DND-41 (cell line): ENCODE results near the gene TMEM88.

Experiments used
- ATAC-seq: fragments of 200-7000 bp; cut with Tn5 transposase; 3 replicates; pipeline ENCODE4 v1.9.1; 2021; ENCODE audit warnings: low read depth; ENCODE audit not compliant: insufficient read depth
- DNase-seq: peaks from one replicate; pipeline ENCODE4 v3.0.0-alpha.2; 2020
- H2AFZ ChIP-seq: 2 replicates; pipeline ENCODE4 v1.6.0; 2012; ENCODE audit warnings: low read depth, low read length
- H3K27ac ChIP-seq: 2 replicates; pipeline ENCODE4 v1.5.1; 2012; ENCODE audit warnings: low read length, inconsistent platforms
- H3K27me3 ChIP-seq: fragments of 200-600 bp; sonication (generic); 2 replicates; pipeline ENCODE4 v1.6.0; 2012; ENCODE audit warnings: low read length, mild to moderate bottlenecking, inconsistent platforms; ENCODE audit not compliant: insufficient read depth, poor library complexity
- H3K36me3 ChIP-seq: 2 replicates; pipeline ENCODE4 v1.5.1; 2012; ENCODE audit warnings: low read length, inconsistent platforms; ENCODE audit not compliant: insufficient read depth
- H3K4me1 ChIP-seq: 2 replicates; pipeline ENCODE4 v1.5.1; 2012; ENCODE audit warnings: mild to moderate bottlenecking, low read length; ENCODE audit not compliant: insufficient read depth
- H3K4me2 ChIP-seq: 2 replicates; pipeline ENCODE4 v1.6.0; 2012; ENCODE audit warnings: mild to moderate bottlenecking, moderate library complexity, low read length, inconsistent platforms; ENCODE audit not compliant: insufficient read depth
- H3K4me3 ChIP-seq, 2 experiments: fragments of 200-600 bp in 1 of 2; shearing (Covaris generic) in 1 of 2; 2 replicates each; pipeline ENCODE4 v1.5.1; 2012 to 2016; ENCODE audit warnings: inconsistent platforms in 2 of 2, low read length in 2 of 2, mild to moderate bottlenecking in 2 of 2, low read depth in 1 of 2, moderate library complexity in 1 of 2
- H3K79me2 ChIP-seq: 2 replicates; pipeline ENCODE4 v1.6.0; 2012; ENCODE audit warnings: low read length, inconsistent platforms; ENCODE audit not compliant: insufficient read depth
- H3K9ac ChIP-seq: 2 replicates; pipeline ENCODE4 v1.6.0; 2012; ENCODE audit warnings: low read depth, mild to moderate bottlenecking, inconsistent platforms, low read length, moderate library complexity
- H3K9me3 ChIP-seq: 2 replicates; pipeline ENCODE4 v1.5.1; 2012; ENCODE audit warnings: low read length, moderate library complexity, mild to moderate bottlenecking, inconsistent platforms; ENCODE audit not compliant: insufficient read depth, severe bottlenecking
- H4K20me1 ChIP-seq: 2 replicates; pipeline ENCODE4 v1.6.0; 2012; ENCODE audit warnings: low read length; ENCODE audit not compliant: insufficient read depth
- CTCF ChIP-seq: IDR thresholded peaks from 2 replicates; pipeline ENCODE4 v1.5.1; 2012; ENCODE audit warnings: borderline replicate concordance, low read length, moderate library complexity, mild to moderate bottlenecking; ENCODE audit not compliant: poor library complexity, severe bottlenecking; ENCODE audit errors: extremely low read depth
- EZH2 ChIP-seq: IDR thresholded peaks from 3 replicates; pipeline ENCODE4 v1.6.1; 2012; ENCODE audit warnings: borderline replicate concordance, low read depth, mild to moderate bottlenecking, moderate library complexity, low read length, inconsistent platforms; ENCODE audit not compliant: severe bottlenecking

Gene TMEM88

GRCh38 chr17:7823581-7824001, 31.3 kb upstream of the TMEM88 start:
- TF ChIP-seq EZH2 (no peak), CTCF (no peak)
- Histone ChIP-seq H4K20me1 (no peaks in the 10 kb centered on the region), H3K27me3 (peaks cover 10% of the 10 kb centered on the region), H3K9me3 (no peaks in the 10 kb centered on the region), H3K9ac (no peak overlapping the region), H3K4me1 (no peaks in the 10 kb centered on the region), H3K36me3 (no peaks in the 10 kb centered on the region), H2AFZ (no peak overlapping the region), H3K27ac (no peak overlapping the region), H3K79me2 (no peaks in the 10 kb centered on the region), H3K4me3 (no peak overlapping the region), H3K4me2 (no peak overlapping the region)
- ATAC-seq (no peak), DNase-seq (no peak)

GRCh38 chr17:7824021-7824924, 30.6 kb upstream of the TMEM88 start:
- Histone ChIP-seq H3K4me2 (no peak overlapping the region), H3K27ac (no peak overlapping the region), H2AFZ (no peak overlapping the region), H3K4me1 (no peaks in the 10 kb centered on the region), H3K36me3 (no peaks in the 10 kb centered on the region), H3K9me3 (no peaks in the 10 kb centered on the region), H3K9ac (no peak overlapping the region), H3K4me3 (no peak overlapping the region), H3K79me2 (no peaks in the 10 kb centered on the region), H4K20me1 (no peaks in the 10 kb centered on the region), H3K27me3 (peaks cover 4% of the 10 kb centered on the region)
- TF ChIP-seq EZH2 (no peak), CTCF (no peak)
- ATAC-seq (no peak), DNase-seq (no peak)

DNA sequence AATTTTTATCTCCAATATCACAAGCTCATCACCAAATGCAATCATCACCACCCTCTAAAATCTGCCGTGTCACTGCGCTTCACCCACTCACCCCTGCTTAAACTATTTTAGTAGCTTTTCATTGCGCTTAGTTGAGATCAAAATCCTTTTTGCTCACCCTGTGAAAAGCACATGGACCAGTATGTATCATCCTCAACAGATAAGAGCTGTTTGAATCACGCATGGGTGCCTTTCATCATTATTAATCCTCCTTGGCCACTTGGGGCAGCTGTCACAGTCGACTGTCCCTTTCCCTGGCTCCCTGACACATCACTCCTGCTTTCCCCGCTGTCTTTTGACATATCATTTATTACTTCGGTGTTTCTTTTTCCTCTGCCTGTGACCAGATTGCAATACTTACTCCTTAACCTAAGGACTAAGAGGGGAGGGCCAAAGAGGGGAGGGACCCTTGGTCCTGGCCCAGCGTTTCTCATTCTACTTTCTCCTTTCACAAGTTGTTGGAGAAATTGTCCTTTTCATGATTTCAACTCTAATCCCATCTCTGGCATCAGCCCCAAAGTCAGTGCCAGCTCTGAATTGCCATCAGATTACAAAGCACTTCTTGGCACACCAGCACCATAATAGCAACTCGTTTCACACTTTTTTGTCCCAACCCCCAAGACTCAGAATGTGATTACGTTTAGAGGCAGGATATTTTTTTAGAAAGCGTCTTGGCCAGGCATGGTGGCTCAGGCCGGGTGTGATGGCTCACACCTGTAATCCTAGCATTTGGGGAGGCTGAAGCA, 29.5 kb upstream of the TMEM88 start:
- no peaks in the 10 kb centered on the region for H3K4me1 ChIP-seq
- no peak overlapping the region for H2AFZ ChIP-seq
- H3K4me3 ChIP-seq = no peak overlapping the region
- H4K20me1 ChIP-seq = no peaks in the 10 kb centered on the region
- no peaks in the 10 kb centered on the region for H3K27me3 ChIP-seq
- ATAC-seq = no peak
- H3K27ac ChIP-seq = no peak overlapping the region
- TF ChIP-seq CTCF (peak; percentile 3), EZH2 (no peak)
- no peak overlapping the region for H3K9ac ChIP-seq
- H3K79me2 ChIP-seq = no peaks in the 10 kb centered on the region
- no peak for DNase-seq
- H3K4me2 ChIP-seq = no peak overlapping the region
- no peaks in the 10 kb centered on the region for H3K36me3 ChIP-seq
- no peaks in the 10 kb centered on the region for H3K9me3 ChIP-seq
